Subcutaneous adipose tissue (tissue), 4 donors: ENCODE measurements around the gene ANKRD1. TPM values are rescaled to one million over a fixed set of nuclear protein-coding genes. Genes with fewer than 3 reads are reported as not detected.

ENCODE experiments used
- total RNA-seq, 4 donors: library from RNA; depleted of rRNA; stranded (reverse); fragments of >200 nt; gene quantifications; one replicate each; pipeline ENCODE4 v1.1.0, GENCODE V29; 2016
- TF ChIP-seq, protein P1 (sequence below): fragments of 450-650 bp; IDR thresholded peaks from one replicate; pipeline ENCODE4 v1.5.1; 2016; ENCODE audit warnings: low read depth, mild to moderate bottlenecking, control low read depth, antibody characterized with exemption, moderate library complexity

The ANKRD1 gene
- total RNA-seq, 4 donors from 2014 or later: not detected

DNA sequence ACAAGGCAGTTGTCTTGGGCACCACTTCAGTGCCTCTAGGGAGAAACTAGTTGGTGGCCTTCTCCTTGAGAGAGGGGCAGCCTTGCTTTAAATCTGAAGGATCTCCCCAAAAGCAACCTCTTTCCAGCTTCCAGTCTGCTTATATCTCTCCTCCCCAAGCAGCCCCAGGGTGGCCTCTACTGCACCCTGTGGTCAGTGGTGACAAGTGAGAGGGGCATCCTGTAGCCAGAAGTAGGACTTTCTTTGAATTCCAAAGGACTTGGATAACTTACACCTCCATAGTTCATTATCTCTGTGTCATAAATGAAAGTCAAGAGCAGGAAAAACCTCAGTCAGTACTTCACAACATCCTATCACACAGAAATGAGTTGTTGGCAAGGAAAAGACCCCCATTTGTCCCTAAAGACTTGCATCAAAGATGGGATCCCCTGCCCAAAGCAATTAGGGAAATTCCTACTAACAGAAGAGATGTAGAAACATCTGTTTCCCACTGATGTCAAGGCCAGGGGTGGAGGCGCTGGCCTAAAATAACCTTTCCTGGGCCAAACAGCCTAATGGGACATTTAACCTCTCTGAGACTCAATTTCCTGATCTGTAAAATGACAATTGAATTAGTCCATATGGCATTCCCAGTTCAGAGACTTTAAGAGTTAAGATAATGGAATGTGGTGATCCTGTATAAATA, 44.0 kb upstream of the ANKRD1 start:
- TF ChIP-seq, protein P1, sequence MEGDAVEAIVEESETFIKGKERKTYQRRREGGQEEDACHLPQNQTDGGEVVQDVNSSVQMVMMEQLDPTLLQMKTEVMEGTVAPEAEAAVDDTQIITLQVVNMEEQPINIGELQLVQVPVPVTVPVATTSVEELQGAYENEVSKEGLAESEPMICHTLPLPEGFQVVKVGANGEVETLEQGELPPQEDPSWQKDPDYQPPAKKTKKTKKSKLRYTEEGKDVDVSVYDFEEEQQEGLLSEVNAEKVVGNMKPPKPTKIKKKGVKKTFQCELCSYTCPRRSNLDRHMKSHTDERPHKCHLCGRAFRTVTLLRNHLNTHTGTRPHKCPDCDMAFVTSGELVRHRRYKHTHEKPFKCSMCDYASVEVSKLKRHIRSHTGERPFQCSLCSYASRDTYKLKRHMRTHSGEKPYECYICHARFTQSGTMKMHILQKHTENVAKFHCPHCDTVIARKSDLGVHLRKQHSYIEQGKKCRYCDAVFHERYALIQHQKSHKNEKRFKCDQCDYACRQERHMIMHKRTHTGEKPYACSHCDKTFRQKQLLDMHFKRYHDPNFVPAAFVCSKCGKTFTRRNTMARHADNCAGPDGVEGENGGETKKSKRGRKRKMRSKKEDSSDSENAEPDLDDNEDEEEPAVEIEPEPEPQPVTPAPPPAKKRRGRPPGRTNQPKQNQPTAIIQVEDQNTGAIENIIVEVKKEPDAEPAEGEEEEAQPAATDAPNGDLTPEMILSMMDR: no peak

DNA sequence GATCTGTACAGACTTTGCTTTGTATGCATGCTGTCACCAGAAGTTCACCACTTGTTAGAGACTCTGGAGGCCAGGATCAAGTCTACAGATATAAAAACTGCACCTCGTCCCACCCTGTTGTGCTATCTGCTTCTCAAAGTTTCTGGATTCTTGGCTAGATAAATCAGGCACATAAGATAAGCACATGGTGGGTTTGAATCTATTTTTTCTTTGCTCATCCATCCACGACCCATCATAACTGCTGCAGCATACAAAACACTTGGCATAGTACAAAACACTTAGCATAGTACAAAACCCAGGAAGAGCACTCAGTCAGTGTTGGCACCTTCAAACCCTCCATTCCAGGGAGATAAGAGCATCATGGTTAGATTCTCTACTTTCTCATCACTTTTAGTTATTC, 42.4 kb upstream of the ANKRD1 start:
- TF ChIP-seq, protein P1: no peak

DNA sequence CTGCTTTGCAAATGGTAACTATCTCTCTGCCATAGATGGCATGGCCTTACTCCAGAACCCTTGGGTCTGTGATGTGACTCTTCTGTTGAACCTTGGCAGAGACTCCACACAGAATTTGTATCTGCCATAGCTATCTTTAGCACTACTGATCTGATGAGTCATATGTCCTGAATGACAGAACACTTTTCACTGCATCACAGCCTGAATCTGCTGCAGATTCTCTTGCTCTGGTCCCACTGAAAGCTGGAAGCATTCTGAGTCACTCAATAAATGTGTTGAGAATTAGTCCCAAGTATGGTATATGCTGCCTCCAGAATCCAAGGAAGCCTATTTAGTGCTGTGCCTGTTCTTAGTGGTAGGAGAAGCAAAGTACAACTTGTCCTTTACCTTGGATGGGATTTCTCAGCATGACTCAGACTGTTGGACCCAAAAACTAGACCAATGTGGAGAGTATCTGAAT, 39.5 kb upstream of the ANKRD1 start:
- TF ChIP-seq, protein P1: no peak

DNA sequence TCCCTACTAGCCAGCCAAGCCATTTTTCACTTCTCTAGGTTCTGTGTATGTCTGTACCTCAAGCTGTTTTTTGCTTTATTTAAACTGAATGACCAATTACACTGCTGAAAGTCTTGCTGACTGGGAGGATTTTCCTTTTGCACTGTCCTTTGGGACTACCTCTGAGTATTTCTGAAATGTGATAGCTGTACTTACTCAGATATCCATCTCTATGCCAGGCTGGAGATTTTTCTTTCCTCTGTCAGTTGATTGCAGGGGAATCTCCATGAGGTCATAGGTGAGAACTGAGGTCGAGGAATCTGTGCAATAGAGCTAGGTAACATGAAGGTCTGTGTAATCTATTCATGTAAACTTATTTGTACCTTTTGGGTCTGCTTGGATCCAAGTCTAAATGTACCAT, 38.9 kb upstream of the ANKRD1 start:
- TF ChIP-seq, protein P1: no peak

DNA sequence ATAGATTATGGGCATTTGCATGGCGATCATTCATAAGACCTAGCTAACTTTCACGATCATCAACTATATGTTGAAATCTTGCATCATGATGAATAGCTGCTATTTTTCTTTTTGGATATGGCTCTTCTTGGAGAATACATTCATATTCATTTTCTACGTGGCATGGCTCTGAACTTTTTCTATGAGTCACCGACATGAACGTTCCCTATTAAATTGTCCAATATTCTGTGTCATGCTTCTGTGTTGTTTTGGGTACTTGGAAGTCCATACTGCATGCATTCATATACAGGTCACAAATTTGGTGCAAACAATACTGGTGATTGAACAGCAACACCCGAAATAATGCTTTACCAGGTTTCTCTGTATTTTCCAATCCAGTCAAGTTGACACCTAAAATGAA, 37.9 kb upstream of the ANKRD1 start:
- TF ChIP-seq, protein P1: no peak

DNA sequence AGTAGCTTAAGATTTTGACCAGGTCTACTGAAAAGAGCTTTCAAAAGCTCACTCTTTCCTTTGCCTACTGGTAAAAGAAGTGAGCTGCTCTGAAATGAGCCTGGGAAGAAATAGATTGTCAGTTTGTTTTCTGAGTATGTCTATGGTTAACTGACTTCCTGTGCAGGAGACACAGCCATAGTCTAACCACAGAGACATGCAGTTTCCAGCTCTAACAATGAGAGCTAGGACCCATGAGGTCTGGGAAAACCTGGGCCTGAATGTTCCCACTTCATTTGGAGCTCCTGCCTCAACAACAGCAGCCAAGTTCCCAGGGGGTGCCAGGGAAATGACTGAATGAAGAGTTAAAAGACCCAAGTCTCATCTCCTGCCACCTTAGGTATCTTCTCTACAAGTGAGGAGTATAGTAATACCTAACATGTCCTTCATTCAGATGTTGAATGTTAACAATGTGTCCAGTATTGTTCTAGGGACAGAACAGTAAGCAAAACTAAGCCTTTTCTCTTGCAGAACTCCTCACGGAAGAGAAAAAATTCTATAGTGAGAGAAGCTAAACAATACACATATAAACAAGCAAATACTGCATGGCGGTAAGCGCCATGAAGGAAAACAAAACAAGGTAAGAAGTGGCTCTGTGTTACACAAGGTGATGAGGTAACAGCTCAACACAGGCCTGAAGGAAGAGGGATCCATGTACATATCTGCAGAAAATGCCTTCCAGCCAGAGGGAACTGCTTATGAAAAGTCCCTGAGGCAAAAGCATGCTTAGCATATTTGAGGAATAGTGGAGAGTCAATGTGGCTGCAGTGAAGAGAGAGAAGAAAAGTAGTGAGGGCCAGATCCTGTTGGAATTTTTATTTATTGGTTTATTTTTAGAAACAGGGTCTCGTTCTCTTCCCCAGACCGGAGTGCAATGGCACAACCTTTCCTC, 26.4 kb upstream of the ANKRD1 start:
- TF ChIP-seq, protein P1: no peak

DNA sequence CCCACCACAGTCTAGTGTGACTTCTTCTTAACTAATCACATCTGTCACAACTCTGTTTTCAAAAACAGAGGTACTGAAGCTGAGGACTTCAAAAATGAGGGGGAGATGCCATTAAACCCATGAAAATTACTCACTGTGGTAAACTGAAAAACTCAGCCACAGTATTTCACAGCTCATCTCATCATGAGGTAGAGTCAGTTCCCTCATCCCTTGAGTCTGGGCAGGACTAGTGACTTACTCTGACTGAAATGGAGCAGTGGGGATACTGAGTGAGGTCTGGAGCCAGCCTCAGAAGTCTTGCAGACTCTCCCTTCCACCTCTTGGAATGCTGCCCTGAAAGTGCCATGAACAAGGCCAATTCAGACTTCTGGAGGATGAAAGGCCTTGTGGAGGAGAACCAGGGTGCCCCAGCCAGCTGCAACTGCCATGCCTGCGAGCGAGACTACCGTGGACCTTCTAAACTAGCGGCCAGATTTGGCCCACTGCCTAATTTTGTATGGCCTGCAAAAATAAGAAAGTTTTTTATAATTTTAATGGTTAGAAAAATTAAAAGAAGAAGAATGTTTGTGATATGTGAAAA, 24.7 kb upstream of the ANKRD1 start:
- TF ChIP-seq, protein P1: no peak
